Central memory CD8-positive, alpha-beta T cell (primary cell): ENCODE results near the gene C1orf74.

Source experiments
- ATAC-seq: fragments of 150-1000 bp; cut with Tn5 transposase; replicated peaks from 2 replicates; pipeline ENCODE4 v1.10.0; 2022; ENCODE audit warnings: mild to moderate bottlenecking, moderate FRiP score, moderate number of reproducible peaks; ENCODE audit not compliant: poor library complexity, severe bottlenecking; ENCODE audit errors: extremely low read depth
- DNase-seq, 2 donors: peaks; one replicate each; pipeline ENCODE4 v3.0.0; 2021; ENCODE audit warnings: low spot score in 2 of 2
- H3K27ac Mint-ChIP-seq: one replicate; pipeline ENCODE4 v1.8.0; 2022; ENCODE audit warnings: low read depth, mild to moderate bottlenecking, moderate library complexity, mixed read lengths
- H3K27me3 Mint-ChIP-seq: one replicate; pipeline ENCODE4 v1.8.0; 2022; ENCODE audit warnings: mixed read lengths
- H3K36me3 Mint-ChIP-seq: one replicate; pipeline ENCODE4 v1.8.0; 2022; ENCODE audit warnings: mild to moderate bottlenecking, moderate library complexity, mixed read lengths; ENCODE audit not compliant: insufficient read depth
- H3K4me1 Mint-ChIP-seq: one replicate; pipeline ENCODE4 v1.8.0; 2022; ENCODE audit warnings: mixed read lengths
- H3K4me3 Mint-ChIP-seq: one replicate; pipeline ENCODE4 v1.8.0; 2022; ENCODE audit warnings: mild to moderate bottlenecking, moderate library complexity, mixed read lengths
- H3K9me3 Mint-ChIP-seq: one replicate; pipeline ENCODE4 v1.8.0; 2022; ENCODE audit warnings: mixed read lengths

C1orf74 gene

GRCh38 chr1:209777587-209777986 is 6.8 kb downstream of the C1orf74 start:
- H3K9me3 Mint-ChIP-seq, result no peaks in the 10 kb centered on the region
- H3K4me1 Mint-ChIP-seq, result peaks cover 7% of the 10 kb centered on the region
- peak overlapping the region; percentile 21 for H3K27ac Mint-ChIP-seq
- ATAC-seq (no peak), DNase-seq (no peak)
- H3K36me3 Mint-ChIP-seq, result peaks cover 75% of the 10 kb centered on the region
- no peak overlapping the region for H3K4me3 Mint-ChIP-seq
- no peaks in the 10 kb centered on the region for H3K27me3 Mint-ChIP-seq

GRCh38 chr1:209775678-209776077 is 8.7 kb downstream of the C1orf74 start:
- Mint-ChIP-seq H3K36me3 (peaks cover 68% of the 10 kb centered on the region), H3K4me3 (no peak overlapping the region), H3K4me1 (peaks cover 7% of the 10 kb centered on the region), H3K27ac (peak overlapping the region; percentile 17), H3K27me3 (no peaks in the 10 kb centered on the region), H3K9me3 (no peaks in the 10 kb centered on the region)
- no peak for ATAC-seq
- no peak for DNase-seq

GRCh38 chr1:209774592-209774991 is 9.8 kb downstream of the C1orf74 start:
- DNase-seq (no peak), ATAC-seq (no peak)
- Mint-ChIP-seq H3K27ac (peak overlapping the region; percentile 17), H3K27me3 (no peaks in the 10 kb centered on the region), H3K36me3 (peaks cover 61% of the 10 kb centered on the region), H3K9me3 (no peaks in the 10 kb centered on the region), H3K4me3 (no peak overlapping the region), H3K4me1 (peaks cover 8% of the 10 kb centered on the region)

- H3K36me3 Mint-ChIP-seq, result peaks cover 49% of the 10 kb centered on the region
- ATAC-seq (no peak), DNase-seq (no peak)
- H3K27ac Mint-ChIP-seq, result no peak overlapping the region
- no peak overlapping the region for H3K4me3 Mint-ChIP-seq
- peaks cover 21% of the 10 kb centered on the region for H3K4me1 Mint-ChIP-seq
- no peaks in the 10 kb centered on the region for H3K27me3 Mint-ChIP-seq
- no peaks in the 10 kb centered on the region for H3K9me3 Mint-ChIP-seq
Observed at GRCh38 chr1:209772126-209772525, 12.2 kb downstream of the C1orf74 start.

GRCh38 chr1:209770636-209771415 is 13.5 kb downstream of the C1orf74 start:
- Mint-ChIP-seq H3K27ac (no peak overlapping the region), H3K36me3 (peaks cover 45% of the 10 kb centered on the region), H3K9me3 (no peaks in the 10 kb centered on the region), H3K27me3 (no peaks in the 10 kb centered on the region), H3K4me1 (peaks cover 34% of the 10 kb centered on the region), H3K4me3 (no peak overlapping the region)
- DNase-seq, result no peak
- no peak for ATAC-seq

GRCh38 chr1:209769971-209770370 is 14.4 kb downstream of the C1orf74 start:
- no peak overlapping the region for H3K4me3 Mint-ChIP-seq
- peaks cover 38% of the 10 kb centered on the region for H3K4me1 Mint-ChIP-seq
- ATAC-seq (no peak), DNase-seq (no peak)
- H3K36me3 Mint-ChIP-seq, result peaks cover 44% of the 10 kb centered on the region
- H3K9me3 Mint-ChIP-seq, result no peaks in the 10 kb centered on the region
- H3K27me3 Mint-ChIP-seq, result no peaks in the 10 kb centered on the region
- H3K27ac Mint-ChIP-seq, result no peak overlapping the region

GRCh38 chr1:209769171-209769904 is 15.0 kb downstream of the C1orf74 start:
- Mint-ChIP-seq H3K27me3 (no peaks in the 10 kb centered on the region), H3K4me1 (peaks cover 42% of the 10 kb centered on the region), H3K36me3 (peaks cover 44% of the 10 kb centered on the region), H3K4me3 (no peak overlapping the region), H3K9me3 (no peaks in the 10 kb centered on the region), H3K27ac (no peak overlapping the region)
- DNase-seq, result peak; percentile 39 to 61
- ATAC-seq, result peak; percentile 76

GRCh38 chr1:209768354-209768774 is 16.0 kb downstream of the C1orf74 start:
- Mint-ChIP-seq H3K27ac (no peak overlapping the region), H3K4me3 (no peak overlapping the region), H3K9me3 (no peaks in the 10 kb centered on the region), H3K36me3 (peaks cover 50% of the 10 kb centered on the region), H3K27me3 (no peaks in the 10 kb centered on the region), H3K4me1 (peaks cover 50% of the 10 kb centered on the region)
- ATAC-seq (peak; percentile 76), DNase-seq (peak; percentile 62 to 64)

- Mint-ChIP-seq H3K9me3 (no peaks in the 10 kb centered on the region), H3K4me3 (no peak overlapping the region), H3K36me3 (peaks cover 49% of the 10 kb centered on the region), H3K4me1 (peaks cover 57% of the 10 kb centered on the region), H3K27ac (no peak overlapping the region), H3K27me3 (no peaks in the 10 kb centered on the region)
- ATAC-seq (no peak), DNase-seq (no peak)
Observed at GRCh38 chr1:209767706-209768105, 16.7 kb downstream of the C1orf74 start.

- no peak for ATAC-seq
- H3K36me3 Mint-ChIP-seq, result peaks cover 55% of the 10 kb centered on the region
- no peaks in the 10 kb centered on the region for H3K9me3 Mint-ChIP-seq
- H3K4me1 Mint-ChIP-seq, result peaks cover 63% of the 10 kb centered on the region
- H3K27ac Mint-ChIP-seq, result no peak overlapping the region
- H3K4me3 Mint-ChIP-seq, result no peak overlapping the region
- no peaks in the 10 kb centered on the region for H3K27me3 Mint-ChIP-seq
- no peak for DNase-seq
Observed at GRCh38 chr1:209767096-209767495, 17.3 kb downstream of the C1orf74 start.

GRCh38 chr1:209766051-209766450 is 18.3 kb downstream of the C1orf74 start:
- H3K36me3 Mint-ChIP-seq, result peaks cover 65% of the 10 kb centered on the region
- no peak overlapping the region for H3K27ac Mint-ChIP-seq
- no peaks in the 10 kb centered on the region for H3K27me3 Mint-ChIP-seq
- H3K9me3 Mint-ChIP-seq, result no peaks in the 10 kb centered on the region
- DNase-seq, result no peak
- H3K4me3 Mint-ChIP-seq, result no peak overlapping the region
- peaks cover 74% of the 10 kb centered on the region for H3K4me1 Mint-ChIP-seq
- ATAC-seq, result no peak

- no peaks in the 10 kb centered on the region for H3K27me3 Mint-ChIP-seq
- peak overlapping the region; percentile 93 for H3K27ac Mint-ChIP-seq
- DNase-seq (no peak), ATAC-seq (no peak)
- no peaks in the 10 kb centered on the region for H3K9me3 Mint-ChIP-seq
- H3K4me1 Mint-ChIP-seq, result peaks cover 82% of the 10 kb centered on the region
- H3K36me3 Mint-ChIP-seq, result peaks cover 72% of the 10 kb centered on the region
- H3K4me3 Mint-ChIP-seq, result peak overlapping the region; percentile 45
Observed at GRCh38 chr1:209761011-209761635, 23.2 kb downstream of the C1orf74 start.
